Nephron progenitor cell (in vitro differentiated cells): ENCODE measurements around the gene ESRRG.

Experiments used
- DNase-seq: peaks from one replicate; pipeline ENCODE4 v3.0.0; 2021
- H3K27ac Mint-ChIP-seq: 2 replicates; pipeline ENCODE4 v1.8.0; 2021; ENCODE audit warnings: mild to moderate bottlenecking, moderate library complexity, mixed read lengths
- H3K27me3 Mint-ChIP-seq: 2 replicates; pipeline ENCODE4 v1.8.0; 2021; ENCODE audit warnings: mild to moderate bottlenecking, low read depth, mixed read lengths; ENCODE audit not compliant: poor library complexity
- H3K36me3 Mint-ChIP-seq: 2 replicates; pipeline ENCODE4 v1.8.0; 2021; ENCODE audit warnings: low read depth, mixed read lengths
- H3K4me1 Mint-ChIP-seq: 2 replicates; pipeline ENCODE4 v1.8.0; 2021; ENCODE audit warnings: mixed read lengths
- H3K4me3 Mint-ChIP-seq: 2 replicates; pipeline ENCODE4 v1.8.0; 2021; ENCODE audit warnings: mild to moderate bottlenecking, moderate library complexity, mixed read lengths
- H3K9me3 Mint-ChIP-seq: 2 replicates; pipeline ENCODE4 v1.8.0; 2021; ENCODE audit warnings: mild to moderate bottlenecking, moderate library complexity, mixed read lengths
- TF ChIP-seq, protein P1 (sequence below): fragments of 200-600 bp; sonication (generic); IDR thresholded peaks from 2 replicates; pipeline ENCODE4 v1.5.0; 2021; ENCODE audit warnings: antibody characterized with exemption

ESRRG gene

DNA sequence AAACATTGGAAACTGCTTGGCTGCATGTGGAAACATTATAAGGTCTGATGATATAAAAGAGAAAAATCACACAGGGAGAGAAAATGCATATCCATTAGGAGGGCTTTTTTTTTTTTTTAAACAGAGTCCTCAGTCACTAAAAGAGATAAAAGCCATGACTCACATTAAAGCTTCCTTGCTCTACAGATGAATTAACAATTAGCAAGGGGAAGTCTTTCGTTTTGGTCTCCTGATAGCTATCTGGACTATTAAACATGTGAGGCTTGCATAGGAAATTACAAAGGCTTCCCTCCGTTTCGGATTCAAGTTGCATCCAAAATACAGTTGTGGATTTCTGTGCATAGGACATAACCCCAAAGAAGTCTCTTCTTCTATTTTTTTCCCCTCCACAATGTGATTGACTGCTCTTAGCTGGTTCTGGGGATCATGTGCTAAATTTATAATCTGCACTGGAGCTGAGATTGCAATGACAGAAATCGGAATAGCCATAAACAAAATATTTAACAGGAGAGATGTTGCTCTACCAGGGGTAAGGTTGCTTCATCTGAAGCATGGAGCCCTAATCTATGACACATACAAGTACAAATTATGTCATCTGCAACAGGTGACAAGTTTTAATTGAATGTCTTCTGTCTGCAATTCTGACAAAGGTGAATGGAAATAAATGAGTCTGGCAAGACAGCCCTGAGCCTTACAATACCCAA lies 146.8 kb downstream of the ESRRG start:
- TF ChIP-seq, protein P1, sequence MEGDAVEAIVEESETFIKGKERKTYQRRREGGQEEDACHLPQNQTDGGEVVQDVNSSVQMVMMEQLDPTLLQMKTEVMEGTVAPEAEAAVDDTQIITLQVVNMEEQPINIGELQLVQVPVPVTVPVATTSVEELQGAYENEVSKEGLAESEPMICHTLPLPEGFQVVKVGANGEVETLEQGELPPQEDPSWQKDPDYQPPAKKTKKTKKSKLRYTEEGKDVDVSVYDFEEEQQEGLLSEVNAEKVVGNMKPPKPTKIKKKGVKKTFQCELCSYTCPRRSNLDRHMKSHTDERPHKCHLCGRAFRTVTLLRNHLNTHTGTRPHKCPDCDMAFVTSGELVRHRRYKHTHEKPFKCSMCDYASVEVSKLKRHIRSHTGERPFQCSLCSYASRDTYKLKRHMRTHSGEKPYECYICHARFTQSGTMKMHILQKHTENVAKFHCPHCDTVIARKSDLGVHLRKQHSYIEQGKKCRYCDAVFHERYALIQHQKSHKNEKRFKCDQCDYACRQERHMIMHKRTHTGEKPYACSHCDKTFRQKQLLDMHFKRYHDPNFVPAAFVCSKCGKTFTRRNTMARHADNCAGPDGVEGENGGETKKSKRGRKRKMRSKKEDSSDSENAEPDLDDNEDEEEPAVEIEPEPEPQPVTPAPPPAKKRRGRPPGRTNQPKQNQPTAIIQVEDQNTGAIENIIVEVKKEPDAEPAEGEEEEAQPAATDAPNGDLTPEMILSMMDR: no peak
- Mint-ChIP-seq H3K4me1 (peaks cover 8% of the 10 kb centered on the region), H3K27ac (no peak overlapping the region), H3K9me3 (no peaks in the 10 kb centered on the region), H3K36me3 (no peaks in the 10 kb centered on the region), H3K27me3 (no peaks in the 10 kb centered on the region), H3K4me3 (no peak overlapping the region)
- no peak for DNase-seq

GRCh38 chr1:216566641-216567205 lies 156.5 kb downstream of the ESRRG start:
- TF ChIP-seq, protein P1: no peak
- peaks cover 23% of the 10 kb centered on the region for H3K4me1 Mint-ChIP-seq
- no peaks in the 10 kb centered on the region for H3K36me3 Mint-ChIP-seq
- no peak overlapping the region for H3K27ac Mint-ChIP-seq
- no peak overlapping the region for H3K4me3 Mint-ChIP-seq
- H3K9me3 Mint-ChIP-seq: no peaks in the 10 kb centered on the region
- no peaks in the 10 kb centered on the region for H3K27me3 Mint-ChIP-seq
- no peak for DNase-seq

DNA sequence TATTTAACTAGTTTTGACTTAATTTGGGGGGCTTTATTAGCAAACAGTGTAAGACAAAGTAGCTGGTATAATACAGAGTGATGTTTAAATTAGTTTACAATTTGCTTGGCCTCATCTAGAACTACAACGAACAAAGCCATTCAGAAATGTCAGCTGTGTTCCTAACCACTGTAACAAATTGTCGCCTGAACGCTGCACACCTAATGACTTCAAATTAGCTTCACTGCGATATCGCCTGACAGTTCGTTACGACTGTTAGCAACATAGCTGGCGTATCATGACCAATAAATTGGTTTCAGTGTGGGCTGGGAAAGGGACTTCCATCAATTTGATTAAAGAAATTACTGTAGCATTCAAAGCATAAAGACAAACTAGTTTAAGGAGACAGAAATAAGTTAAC lies 160.1 kb downstream of the ESRRG start:
- Mint-ChIP-seq H3K4me1 (peaks cover 23% of the 10 kb centered on the region), H3K27ac (no peak overlapping the region), H3K4me3 (no peak overlapping the region), H3K27me3 (no peaks in the 10 kb centered on the region), H3K9me3 (no peaks in the 10 kb centered on the region), H3K36me3 (no peaks in the 10 kb centered on the region)
- DNase-seq: no peak
- TF ChIP-seq, protein P1: no peak

DNA sequence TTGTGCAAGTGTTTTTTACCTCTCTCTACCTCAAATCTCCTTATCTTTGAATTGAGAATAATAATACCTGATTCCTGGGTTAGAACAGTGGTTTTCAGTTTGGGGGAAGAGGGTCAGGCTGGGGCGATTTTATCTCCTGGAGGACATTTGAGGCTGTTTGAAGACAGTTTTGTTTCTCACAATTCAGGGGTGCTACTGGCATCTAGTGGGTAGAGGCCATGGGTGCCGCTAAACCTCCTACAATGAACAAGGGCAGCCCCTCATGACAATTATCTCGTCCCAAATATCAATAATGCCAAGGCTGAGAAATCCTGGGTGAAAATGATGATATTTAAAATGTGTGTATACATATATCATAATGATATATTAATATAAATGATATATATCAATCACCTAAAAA lies 160.8 kb downstream of the ESRRG start:
- no peak overlapping the region for H3K27ac Mint-ChIP-seq
- no peak overlapping the region for H3K4me3 Mint-ChIP-seq
- TF ChIP-seq, protein P1: peak; percentile 5
- H3K36me3 Mint-ChIP-seq: no peaks in the 10 kb centered on the region
- DNase-seq: no peak
- H3K4me1 Mint-ChIP-seq: peaks cover 23% of the 10 kb centered on the region
- no peaks in the 10 kb centered on the region for H3K27me3 Mint-ChIP-seq
- no peaks in the 10 kb centered on the region for H3K9me3 Mint-ChIP-seq

DNA sequence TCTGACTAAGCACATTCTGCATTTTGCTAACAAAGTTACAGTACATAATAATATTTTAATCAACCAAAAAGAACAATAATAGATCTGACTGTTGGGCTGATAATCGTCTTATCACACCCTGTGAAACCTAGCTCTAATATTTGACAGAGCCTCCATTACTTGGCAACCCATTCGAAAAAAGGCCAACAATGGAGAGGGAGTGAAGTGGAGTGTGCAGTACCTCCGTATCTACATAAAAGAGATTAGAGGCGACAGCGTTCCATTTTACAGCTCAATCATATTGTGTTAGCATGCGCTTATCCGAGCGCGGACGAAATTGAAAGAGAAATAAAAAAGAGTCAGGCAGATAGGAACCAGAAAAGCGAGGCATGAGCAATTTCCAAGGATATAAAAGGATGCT lies 162.7 kb downstream of the ESRRG start:
- Mint-ChIP-seq H3K9me3 (no peaks in the 10 kb centered on the region), H3K27me3 (no peaks in the 10 kb centered on the region), H3K36me3 (no peaks in the 10 kb centered on the region), H3K27ac (no peak overlapping the region), H3K4me3 (no peak overlapping the region), H3K4me1 (peaks cover 23% of the 10 kb centered on the region)
- no peak for DNase-seq
- TF ChIP-seq, protein P1: no peak

GRCh38 chr1:216559359-216559758 lies 163.9 kb downstream of the ESRRG start:
- TF ChIP-seq, protein P1: no peak
- Mint-ChIP-seq H3K36me3 (no peaks in the 10 kb centered on the region), H3K27me3 (no peaks in the 10 kb centered on the region), H3K4me1 (peaks cover 13% of the 10 kb centered on the region), H3K4me3 (no peak overlapping the region), H3K9me3 (no peaks in the 10 kb centered on the region), H3K27ac (no peak overlapping the region)
- DNase-seq: no peak
